Nephron progenitor cell (in vitro differentiated cells): ENCODE results near the gene DMXL1.
"Not testable (repeated sequence)": the region's sequence is repeated elsewhere in the genome, so short reads cannot be mapped to it uniquely, and the experiment has no call there.

Source experiments
- DNase-seq: peaks from one replicate; pipeline ENCODE4 v3.0.0; 2021
- H3K27ac Mint-ChIP-seq: 2 replicates; pipeline ENCODE4 v1.8.0; 2021; ENCODE audit warnings: mild to moderate bottlenecking, moderate library complexity, mixed read lengths
- H3K27me3 Mint-ChIP-seq: 2 replicates; pipeline ENCODE4 v1.8.0; 2021; ENCODE audit warnings: mild to moderate bottlenecking, low read depth, mixed read lengths; ENCODE audit not compliant: poor library complexity
- H3K36me3 Mint-ChIP-seq: 2 replicates; pipeline ENCODE4 v1.8.0; 2021; ENCODE audit warnings: low read depth, mixed read lengths
- H3K4me1 Mint-ChIP-seq: 2 replicates; pipeline ENCODE4 v1.8.0; 2021; ENCODE audit warnings: mixed read lengths
- H3K4me3 Mint-ChIP-seq: 2 replicates; pipeline ENCODE4 v1.8.0; 2021; ENCODE audit warnings: mild to moderate bottlenecking, moderate library complexity, mixed read lengths
- H3K9me3 Mint-ChIP-seq: 2 replicates; pipeline ENCODE4 v1.8.0; 2021; ENCODE audit warnings: mild to moderate bottlenecking, moderate library complexity, mixed read lengths
- TF ChIP-seq, protein P1 (sequence below): fragments of 200-600 bp; sonication (generic); IDR thresholded peaks from 2 replicates; pipeline ENCODE4 v1.5.0; 2021; ENCODE audit warnings: antibody characterized with exemption

DMXL1 gene

GRCh38 chr5:119238265-119239118 is 167.6 kb downstream of the DMXL1 start:
- H3K27me3 Mint-ChIP-seq, result no peaks in the 10 kb centered on the region
- H3K4me1 Mint-ChIP-seq, result no peaks in the 10 kb centered on the region
- peaks cover 4% of the 10 kb centered on the region for H3K36me3 Mint-ChIP-seq
- no peak overlapping the region for H3K27ac Mint-ChIP-seq
- H3K9me3 Mint-ChIP-seq, result no peaks in the 10 kb centered on the region
- H3K4me3 Mint-ChIP-seq, result no peak overlapping the region
- TF ChIP-seq, protein P1, sequence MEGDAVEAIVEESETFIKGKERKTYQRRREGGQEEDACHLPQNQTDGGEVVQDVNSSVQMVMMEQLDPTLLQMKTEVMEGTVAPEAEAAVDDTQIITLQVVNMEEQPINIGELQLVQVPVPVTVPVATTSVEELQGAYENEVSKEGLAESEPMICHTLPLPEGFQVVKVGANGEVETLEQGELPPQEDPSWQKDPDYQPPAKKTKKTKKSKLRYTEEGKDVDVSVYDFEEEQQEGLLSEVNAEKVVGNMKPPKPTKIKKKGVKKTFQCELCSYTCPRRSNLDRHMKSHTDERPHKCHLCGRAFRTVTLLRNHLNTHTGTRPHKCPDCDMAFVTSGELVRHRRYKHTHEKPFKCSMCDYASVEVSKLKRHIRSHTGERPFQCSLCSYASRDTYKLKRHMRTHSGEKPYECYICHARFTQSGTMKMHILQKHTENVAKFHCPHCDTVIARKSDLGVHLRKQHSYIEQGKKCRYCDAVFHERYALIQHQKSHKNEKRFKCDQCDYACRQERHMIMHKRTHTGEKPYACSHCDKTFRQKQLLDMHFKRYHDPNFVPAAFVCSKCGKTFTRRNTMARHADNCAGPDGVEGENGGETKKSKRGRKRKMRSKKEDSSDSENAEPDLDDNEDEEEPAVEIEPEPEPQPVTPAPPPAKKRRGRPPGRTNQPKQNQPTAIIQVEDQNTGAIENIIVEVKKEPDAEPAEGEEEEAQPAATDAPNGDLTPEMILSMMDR, result no peak
- DNase-seq, result no peak

- no peak for DNase-seq
- Mint-ChIP-seq H3K27ac (no peak overlapping the region), H3K36me3 (peaks cover 4% of the 10 kb centered on the region), H3K27me3 (no peaks in the 10 kb centered on the region), H3K4me3 (no peak overlapping the region), H3K9me3 (no peaks in the 10 kb centered on the region), H3K4me1 (no peaks in the 10 kb centered on the region)
- TF ChIP-seq, protein P1, result no peak
Measured at GRCh38 chr5:119239119-119239417, 168.2 kb downstream of the DMXL1 start.

GRCh38 chr5:119239826-119240225 is 168.9 kb downstream of the DMXL1 start:
- not testable (repeated sequence) for H3K27me3 Mint-ChIP-seq, H3K4me3 Mint-ChIP-seq, H3K36me3 Mint-ChIP-seq, H3K9me3 Mint-ChIP-seq, DNase-seq, H3K4me1 Mint-ChIP-seq, H3K27ac Mint-ChIP-seq

GRCh38 chr5:119243888-119244287 is 173.0 kb downstream of the DMXL1 start:
- Mint-ChIP-seq H3K4me3 (no peak overlapping the region), H3K36me3 (peaks cover 10% of the 10 kb centered on the region), H3K4me1 (no peaks in the 10 kb centered on the region), H3K27me3 (no peaks in the 10 kb centered on the region), H3K27ac (no peak overlapping the region), H3K9me3 (no peaks in the 10 kb centered on the region)
- no peak for DNase-seq
- TF ChIP-seq, protein P1, result no peak

GRCh38 chr5:119250946-119251901 is 180.3 kb downstream of the DMXL1 start:
- Mint-ChIP-seq H3K4me3 (no peak overlapping the region), H3K27ac (no peak overlapping the region), H3K9me3 (peaks cover 25% of the 10 kb centered on the region), H3K27me3 (no peaks in the 10 kb centered on the region), H3K36me3 (peaks cover 47% of the 10 kb centered on the region), H3K4me1 (no peaks in the 10 kb centered on the region)
- DNase-seq, result no peak
- TF ChIP-seq, protein P1, result no peak

DNA sequence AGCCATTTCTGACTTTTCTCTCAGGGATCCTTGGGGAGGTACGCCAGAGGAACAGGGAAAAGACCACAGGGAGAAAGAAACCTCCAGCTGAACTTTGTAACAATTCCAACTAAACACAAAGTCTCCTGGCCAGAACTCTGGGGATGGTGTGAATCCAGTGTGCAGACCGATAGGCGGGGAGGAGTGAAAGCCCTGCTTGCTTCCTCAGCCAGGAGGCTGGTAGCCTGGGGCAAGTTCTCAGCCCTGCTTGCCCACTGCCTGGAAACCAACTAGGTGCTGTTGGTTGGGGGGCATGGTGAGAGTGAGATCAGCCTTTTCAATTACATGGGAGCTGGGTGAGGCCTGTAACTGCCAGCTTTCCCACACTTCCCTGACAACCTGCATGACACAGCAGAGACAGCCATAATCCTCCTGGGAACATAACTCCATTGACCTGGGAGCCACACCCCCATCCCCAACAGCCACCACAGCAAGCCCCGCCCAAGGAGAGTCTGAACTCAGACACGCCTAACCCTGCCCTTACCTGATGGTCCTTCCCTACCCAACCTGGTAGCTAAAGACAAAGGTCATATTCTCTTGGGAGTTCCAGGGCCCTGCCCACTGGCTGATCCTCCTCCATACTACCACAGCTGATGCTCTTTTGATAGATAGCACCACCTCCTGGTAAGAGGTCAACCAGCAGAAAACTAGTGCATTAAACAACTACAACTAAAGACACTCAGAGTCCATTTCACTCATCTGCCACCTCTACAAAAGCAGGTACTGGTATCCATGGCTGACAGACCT is 184.9 kb downstream of the DMXL1 start:
- H3K36me3 Mint-ChIP-seq, result peaks cover 45% of the 10 kb centered on the region
- TF ChIP-seq, protein P1, result no peak
- DNase-seq, result no peak
- H3K9me3 Mint-ChIP-seq, result peaks cover 62% of the 10 kb centered on the region
- H3K4me1 Mint-ChIP-seq, result no peaks in the 10 kb centered on the region
- no peaks in the 10 kb centered on the region for H3K27me3 Mint-ChIP-seq
- H3K27ac Mint-ChIP-seq, result no peak overlapping the region
- no peak overlapping the region for H3K4me3 Mint-ChIP-seq
